Measurements from ENCODE around the gene SRGAP1.

The SRGAP1 gene

GRCh38 chr12:63913929-63914328 is 69.4 kb downstream of the SRGAP1 start:
- Mint-ChIP-seq H3K9me3 (no peaks in the 10 kb centered on the region), H3K27me3 (ENCODE audit: low read depth, poor library complexity) (no peaks in the 10 kb centered on the region), H3K4me1 (peaks cover 54% of the 10 kb centered on the region), H3K4me3 (no peak overlapping the region), H3K27ac (no peak overlapping the region), H3K36me3 (ENCODE audit: low read depth) (no peaks in the 10 kb centered on the region)
- no peak for DNase-seq
- no peak for TF ChIP-seq CTCF (IDR thresholded peaks at IDR 0.05)

- no peaks in the 10 kb centered on the region for H3K36me3 Mint-ChIP-seq (ENCODE audit: low read depth)
- no peaks in the 10 kb centered on the region for H3K9me3 Mint-ChIP-seq
- no peak for DNase-seq
These were observed 70.8 kb downstream of the SRGAP1 start for GRCh38 chr12:63915105-63915800.

GRCh38 chr12:63916561-63917476 is 72.3 kb downstream of the SRGAP1 start:
- H3K4me1 Mint-ChIP-seq, result peaks cover 47% of the 10 kb centered on the region
- H3K27me3 Mint-ChIP-seq (ENCODE audit: low read depth, poor library complexity), result peaks cover 3% of the 10 kb centered on the region
- H3K4me3 Mint-ChIP-seq, result no peak overlapping the region
- no peak for DNase-seq
- no peaks in the 10 kb centered on the region for H3K9me3 Mint-ChIP-seq
- TF ChIP-seq CTCF (IDR thresholded peaks at IDR 0.05), result no peak
- no peaks in the 10 kb centered on the region for H3K36me3 Mint-ChIP-seq (ENCODE audit: low read depth)
- no peak overlapping the region for H3K27ac Mint-ChIP-seq

More at GRCh38 chr12:63915105-63915800, 70.8 kb downstream of the SRGAP1 start:
- Mint-ChIP-seq H3K4me3 (no peak overlapping the region), H3K27me3 (ENCODE audit: low read depth, poor library complexity) (no peaks in the 10 kb centered on the region), H3K27ac (no peak overlapping the region), H3K4me1 (peaks cover 56% of the 10 kb centered on the region)
- TF ChIP-seq CTCF (IDR thresholded peaks at IDR 0.05), result no peak

GRCh38 chr12:63917477-63917862 is 73.0 kb downstream of the SRGAP1 start:
- Mint-ChIP-seq H3K9me3 (no peaks in the 10 kb centered on the region), H3K27me3 (ENCODE audit: low read depth, poor library complexity) (peaks cover 3% of the 10 kb centered on the region), H3K36me3 (ENCODE audit: low read depth) (no peaks in the 10 kb centered on the region), H3K27ac (no peak overlapping the region), H3K4me1 (peaks cover 47% of the 10 kb centered on the region), H3K4me3 (no peak overlapping the region)
- no peak for TF ChIP-seq CTCF (IDR thresholded peaks at IDR 0.05)
- no peak for DNase-seq

GRCh38 chr12:63917864-63918799 is 73.6 kb downstream of the SRGAP1 start:
- Mint-ChIP-seq H3K9me3 (no peaks in the 10 kb centered on the region), H3K36me3 (ENCODE audit: low read depth) (no peaks in the 10 kb centered on the region), H3K27me3 (ENCODE audit: low read depth, poor library complexity) (peaks cover 3% of the 10 kb centered on the region), H3K4me1 (peaks cover 47% of the 10 kb centered on the region), H3K27ac (peak overlapping the region; percentile 21), H3K4me3 (no peak overlapping the region)
- peak; percentile 38 for DNase-seq
- no peak for TF ChIP-seq CTCF (IDR thresholded peaks at IDR 0.05)
